HG02884 (cell line): ENCODE measurements around the gene APP.

Experiments
- ATAC-seq: cut with Tn5 transposase; IDR thresholded peaks from one replicate; pipeline ENCODE4 v1.9.1; 2021; ENCODE audit warnings: mild to moderate bottlenecking, moderate library complexity; ENCODE audit not compliant: unreplicated experiment

APP gene

GRCh38 chr21:25837533-25838265 is 332.9 kb downstream of the APP start:
- ATAC-seq = no peak

DNA sequence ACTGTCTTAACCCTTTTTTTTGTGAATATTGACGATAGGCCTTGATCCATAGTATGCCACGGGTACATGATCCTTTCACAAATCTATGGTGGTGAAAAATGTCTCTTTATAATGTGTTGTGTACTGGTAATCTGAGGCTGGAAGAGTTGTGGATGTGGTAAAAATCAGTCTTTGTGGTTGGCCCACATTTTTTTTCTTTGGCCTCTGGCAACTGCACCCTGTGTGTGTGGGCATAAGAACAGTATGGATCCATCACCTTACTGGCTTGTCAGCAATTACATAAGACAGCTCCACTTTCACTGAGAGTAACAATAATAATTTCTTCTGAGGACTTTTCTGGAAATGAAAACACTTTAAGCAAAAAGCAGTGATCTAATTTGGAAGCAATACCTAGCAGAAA is 334.2 kb downstream of the APP start:
- no peak for ATAC-seq

GRCh38 chr21:25834381-25834780 is 336.2 kb downstream of the APP start:
- ATAC-seq = no peak

- no peak for ATAC-seq
Measured at GRCh38 chr21:25831300-25831960, 339.1 kb downstream of the APP start.
